Measurements from ENCODE around the gene HAUS3.
"Not testable (repeated sequence)": the region's sequence is repeated elsewhere in the genome, so short reads cannot be mapped to it uniquely, and the experiment has no call there.

HAUS3 gene

GRCh38 chr4:2251073-2251794 lies 9.3 kb upstream of the HAUS3 start:
- DNase-seq, result no peak

GRCh38 chr4:2250357-2251072 lies 8.6 kb upstream of the HAUS3 start:
- DNase-seq, result no peak

DNA sequence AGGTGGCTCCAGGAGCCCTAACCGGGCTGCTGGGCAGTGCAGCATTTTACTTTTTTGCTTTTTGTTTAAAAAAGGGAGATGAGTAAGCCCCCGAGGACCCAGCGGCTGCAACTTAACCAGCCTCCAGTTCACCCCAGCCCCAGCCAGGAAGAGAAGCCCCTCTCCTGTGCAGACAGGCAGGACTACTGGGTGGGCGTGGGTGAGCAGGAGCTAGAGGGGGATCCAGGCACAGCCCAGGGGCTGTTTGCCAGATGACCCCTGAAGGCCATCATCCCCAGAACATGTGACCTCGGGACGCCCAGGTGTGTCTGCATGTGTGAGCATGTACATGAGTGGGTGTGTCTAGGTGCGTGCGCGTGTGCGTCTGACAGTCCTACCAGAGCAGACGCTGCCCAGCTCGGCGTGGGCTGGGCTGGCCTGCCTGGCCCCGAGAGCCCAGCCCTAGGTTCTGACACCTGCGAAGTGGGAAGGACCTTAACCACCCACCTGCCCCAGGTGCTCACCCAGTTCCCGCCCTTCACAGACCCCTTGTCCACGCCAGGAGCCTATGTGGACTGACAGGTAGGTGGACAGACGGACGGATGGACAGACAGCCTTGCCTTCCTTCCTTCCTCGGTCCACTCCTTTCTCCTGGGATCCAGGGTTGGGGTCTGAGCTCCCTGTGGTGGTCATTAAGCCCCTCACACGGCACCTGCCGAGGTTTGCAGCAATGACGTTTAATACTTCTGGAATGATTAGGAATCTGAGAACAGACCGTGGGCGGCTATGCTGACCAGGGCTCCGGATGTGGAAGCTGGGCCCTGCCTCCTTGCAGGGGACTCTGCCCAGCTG lies 7.8 kb upstream of the HAUS3 start:
- no peak for DNase-seq

- no peak for DNase-seq
Measured at GRCh38 chr4:2248821-2249261, 6.9 kb upstream of the HAUS3 start.

DNA sequence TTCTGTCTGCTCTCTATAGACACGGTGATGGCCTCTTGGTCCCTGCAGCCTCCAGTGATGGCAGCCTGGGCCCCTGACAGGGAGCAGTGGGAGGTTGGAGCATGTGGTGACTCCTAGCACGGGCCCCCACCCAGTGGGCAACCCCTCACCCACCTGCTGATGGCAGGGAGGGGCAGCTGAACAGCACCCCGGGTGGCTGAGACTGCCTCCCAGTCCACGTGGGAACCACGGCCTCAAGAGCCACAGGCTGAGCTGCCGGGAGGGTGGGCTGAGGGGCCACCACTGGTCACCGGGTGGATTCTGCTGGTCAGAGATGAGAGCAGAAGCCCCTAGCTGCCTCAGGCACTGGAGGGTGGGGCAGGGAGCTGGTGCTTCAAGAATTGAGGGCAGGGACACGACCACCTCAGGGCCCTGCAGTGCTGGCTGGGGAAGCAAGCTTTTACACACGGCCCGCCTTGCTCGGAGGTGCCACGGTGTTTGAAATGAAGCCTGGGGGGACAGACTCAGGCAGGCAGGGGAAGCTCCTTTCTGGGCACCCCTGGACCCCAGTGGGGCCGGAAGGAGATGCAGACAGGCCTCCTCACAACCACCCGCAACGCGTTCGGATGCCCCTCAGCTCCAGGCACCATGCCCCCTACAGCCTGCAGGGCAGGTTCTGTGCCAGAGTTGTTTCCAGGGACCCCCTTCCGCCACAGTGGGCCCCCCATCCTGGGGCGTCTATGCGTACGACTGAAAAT lies 6.3 kb upstream of the HAUS3 start:
- DNase-seq, result no peak

DNA sequence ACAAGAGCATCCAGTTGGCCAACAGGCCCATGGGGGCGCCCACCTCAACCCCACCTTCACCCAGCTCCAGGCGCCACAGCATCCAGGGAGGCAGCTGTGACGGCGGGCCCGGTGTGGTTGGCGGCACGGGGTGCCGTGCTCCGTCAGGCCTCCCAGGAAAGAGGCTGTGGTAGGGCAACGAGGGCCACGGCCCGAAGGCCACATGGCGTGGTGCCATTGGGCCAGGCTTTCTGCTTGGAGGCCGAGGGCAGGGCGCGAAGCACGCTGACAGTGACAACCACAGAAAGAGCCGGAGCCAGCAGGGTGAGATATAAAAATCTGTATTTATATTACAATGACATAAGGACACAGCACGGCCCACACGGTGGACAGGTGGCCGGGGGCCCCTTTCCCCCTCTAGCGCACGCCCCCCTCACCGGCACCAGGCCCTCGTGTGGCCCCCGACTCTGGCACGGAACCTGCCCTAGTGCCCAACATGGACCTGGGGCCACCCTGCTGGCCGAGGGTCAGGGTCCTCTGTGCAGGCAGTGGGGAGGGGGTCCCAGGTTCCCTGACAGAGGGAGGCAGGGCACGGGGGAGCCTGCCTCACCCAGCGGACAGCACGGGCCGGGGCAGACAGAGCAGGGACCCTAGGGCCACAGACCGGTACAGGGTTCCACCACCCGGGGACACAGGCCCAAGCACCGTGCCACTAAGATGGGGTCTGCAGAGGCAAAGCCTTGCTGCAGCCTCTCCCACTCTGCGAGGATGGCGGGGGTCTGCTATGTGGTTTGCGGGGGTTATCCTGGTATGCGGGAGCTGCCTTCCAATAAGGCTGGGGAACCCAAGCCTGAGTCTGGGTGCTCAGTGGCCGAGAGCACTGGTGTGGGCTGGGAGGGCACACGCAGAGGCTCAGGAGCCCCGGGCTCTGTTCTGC lies 5.5 kb upstream of the HAUS3 start:
- DNase-seq, result no peak

DNA sequence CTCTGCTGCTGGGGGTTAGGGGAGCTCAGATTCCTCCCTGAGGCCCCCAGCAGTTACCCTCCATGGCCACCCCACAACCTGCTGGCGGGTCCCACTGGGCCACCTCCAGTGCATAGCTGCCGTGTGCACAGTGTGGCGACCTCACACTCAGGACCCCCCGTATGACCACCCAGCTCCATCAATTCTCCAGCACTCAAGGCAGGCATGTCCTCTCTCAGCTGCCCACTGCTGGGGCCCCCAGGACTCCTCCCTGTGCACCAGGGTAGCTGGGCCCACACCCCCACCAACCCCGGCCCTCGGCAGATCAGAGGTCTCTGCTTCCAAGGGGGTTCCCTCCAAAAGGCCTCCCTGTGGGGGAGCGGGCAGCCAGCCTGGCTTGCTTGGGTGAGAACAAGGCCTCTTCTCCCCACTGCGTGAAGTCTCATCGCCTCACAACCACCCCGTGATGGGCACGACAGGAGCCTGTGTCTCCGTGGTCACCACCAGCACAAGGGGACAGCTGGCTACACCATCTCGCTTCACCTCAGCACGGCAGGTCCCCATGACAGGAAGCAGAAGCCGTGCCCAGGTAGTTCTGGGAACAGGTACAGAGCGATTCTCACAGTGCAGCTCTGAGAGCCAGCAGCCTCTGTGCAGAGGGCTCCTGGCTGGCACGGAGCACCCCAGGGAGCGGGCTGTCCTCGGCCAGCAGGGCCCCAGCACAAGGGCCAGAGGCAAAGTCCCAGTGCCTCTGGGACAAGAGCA lies 4.6 kb upstream of the HAUS3 start:
- no peak for DNase-seq

- no peak for DNase-seq
Measured at GRCh38 chr4:2245787-2246275, 3.9 kb upstream of the HAUS3 start.

DNA sequence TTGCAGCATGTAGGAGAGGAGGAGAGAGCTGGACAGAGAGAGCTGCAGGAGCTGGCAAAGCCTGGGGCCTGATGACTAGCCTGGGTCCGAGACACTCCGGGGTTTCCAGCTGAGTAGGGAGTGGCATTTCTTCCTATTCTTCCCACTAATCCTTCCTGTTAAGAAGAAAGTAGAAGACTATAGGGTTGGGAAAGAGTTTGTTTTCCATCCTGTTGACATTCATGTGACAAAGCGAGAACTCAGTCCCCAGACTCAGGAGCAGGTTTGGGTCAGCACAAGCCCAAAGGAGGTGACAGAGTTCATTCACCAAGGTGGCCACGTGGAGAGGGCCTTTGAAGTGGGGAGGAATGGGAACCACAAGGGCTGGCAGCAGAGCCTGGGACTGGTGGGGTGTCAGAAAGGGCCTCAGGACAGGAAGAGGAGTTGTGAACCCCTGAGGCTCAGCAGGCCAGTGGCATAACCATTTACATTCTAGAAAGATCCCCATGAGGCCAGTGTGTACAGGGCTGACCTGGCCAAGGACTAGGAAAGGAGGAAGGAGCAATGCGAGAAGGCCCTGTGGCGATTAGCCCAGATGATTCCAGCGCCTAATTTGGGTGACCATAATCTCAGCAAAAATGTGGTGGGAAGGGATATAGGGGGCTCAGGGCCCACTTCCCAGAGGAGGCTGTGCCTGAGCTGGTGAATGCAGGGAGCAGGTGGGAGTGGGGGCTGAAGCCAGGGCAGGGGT lies 3.3 kb upstream of the HAUS3 start:
- no peak for DNase-seq

DNA sequence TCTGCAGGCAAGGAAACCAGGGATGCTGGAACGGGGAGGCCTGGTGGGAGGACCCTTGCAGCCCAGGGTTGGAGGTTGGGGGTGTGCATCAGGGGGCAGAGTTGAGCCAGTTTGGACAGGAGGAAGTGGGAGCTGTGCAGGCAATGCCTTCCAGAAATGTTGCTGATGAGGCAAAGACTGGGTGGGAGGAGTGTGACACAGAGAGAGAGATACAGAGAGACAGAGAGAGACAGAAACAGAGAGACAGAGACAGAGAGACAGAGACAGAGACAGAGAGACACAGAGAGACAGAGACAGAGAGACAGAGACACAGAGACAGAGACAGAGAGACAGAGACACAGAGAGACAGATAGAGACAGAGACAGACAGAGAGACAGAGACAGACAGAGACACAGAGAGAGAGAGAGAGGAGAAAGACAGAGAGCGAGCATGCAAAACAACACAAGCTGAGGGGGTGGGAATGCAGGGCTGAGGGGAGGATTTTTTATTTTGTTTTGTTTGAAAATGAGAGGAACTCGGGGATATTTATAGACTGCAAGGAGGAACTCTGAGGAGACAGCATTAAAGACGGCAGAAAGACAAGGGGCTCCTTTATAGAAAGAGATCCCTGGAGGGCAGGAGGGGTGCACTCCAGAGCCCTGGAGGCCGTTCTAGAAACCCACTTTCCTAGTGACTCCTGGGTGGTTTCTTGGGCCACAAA lies 1.9 kb upstream of the HAUS3 start:
- peak; percentile 82 for DNase-seq

DNA sequence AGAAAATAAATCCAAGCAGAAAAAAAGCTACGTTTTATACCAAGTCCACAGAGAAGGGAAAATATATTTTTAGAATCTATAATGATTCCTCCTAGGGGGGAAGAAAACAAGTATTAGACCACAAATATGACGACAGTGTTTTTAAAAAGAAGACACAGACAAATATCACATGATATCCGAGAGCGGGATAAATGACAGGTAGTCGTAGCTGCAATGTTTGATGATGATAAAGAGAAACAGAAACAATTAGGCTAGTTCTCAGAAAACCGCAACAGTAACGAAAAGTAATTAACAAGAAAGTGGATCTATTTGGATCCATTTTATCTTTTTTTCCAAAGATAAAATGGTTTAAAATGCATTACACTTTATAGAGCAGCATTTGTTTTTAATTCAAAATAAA lies 918 bp downstream of the HAUS3 start:
- DNase-seq, result peak; percentile 42

DNA sequence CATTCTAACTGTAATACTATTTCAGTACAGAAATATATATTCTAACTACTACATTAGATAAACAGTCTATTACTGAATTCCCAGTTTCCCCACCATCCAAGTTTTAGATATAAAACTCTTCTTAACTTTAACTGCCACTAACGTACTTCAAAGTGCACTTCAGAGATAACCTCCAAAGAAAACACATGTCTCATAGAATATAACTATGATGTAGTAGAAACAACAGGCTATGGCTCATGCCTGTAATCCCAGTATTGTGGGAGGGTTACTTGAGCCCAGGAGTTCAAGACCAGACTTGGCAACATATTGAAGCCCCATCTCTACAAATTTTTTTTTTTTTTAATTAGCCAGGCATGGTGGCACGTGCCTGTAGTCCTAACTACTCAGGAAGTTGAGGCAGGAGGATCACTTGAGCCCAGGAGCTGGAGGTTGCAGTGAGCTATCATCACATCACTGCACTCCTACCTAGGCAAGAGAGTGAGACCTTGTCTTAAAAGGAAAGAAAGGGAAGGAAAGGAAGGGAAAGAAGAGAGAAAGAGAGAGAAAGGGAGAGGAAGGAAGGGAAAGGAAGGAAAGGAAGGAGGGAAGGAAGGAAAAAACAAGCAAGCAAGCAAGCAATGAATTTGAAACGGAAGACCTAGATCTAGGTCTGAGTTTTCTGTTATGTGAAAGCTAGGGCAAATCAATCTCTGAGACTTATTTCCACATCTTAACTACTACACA lies 4.8 kb downstream of the HAUS3 start:
- DNase-seq, result peak; percentile 23

DNA sequence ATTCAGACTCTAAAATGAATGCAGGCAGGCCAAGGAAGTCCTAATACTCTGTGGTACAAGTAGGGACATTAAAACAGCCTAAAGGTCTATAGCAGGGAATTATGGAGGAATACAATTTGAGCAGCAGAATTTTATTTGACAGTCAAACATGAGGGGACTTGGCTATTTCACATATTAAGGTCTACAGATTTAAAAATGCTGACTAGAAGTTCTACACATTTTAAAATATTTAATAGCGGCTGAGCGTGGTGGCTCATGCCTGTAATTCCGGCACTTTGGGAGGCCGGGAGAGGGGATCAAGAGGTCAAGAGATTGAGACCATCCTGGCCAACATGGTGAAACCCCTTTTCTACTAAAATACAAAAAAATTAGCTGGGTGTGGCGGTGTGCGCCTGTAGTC lies 10.8 kb downstream of the HAUS3 start:
- DNase-seq, result no peak

- no peak for DNase-seq
Measured at GRCh38 chr4:2226261-2226660, 15.7 kb downstream of the HAUS3 start.

DNA sequence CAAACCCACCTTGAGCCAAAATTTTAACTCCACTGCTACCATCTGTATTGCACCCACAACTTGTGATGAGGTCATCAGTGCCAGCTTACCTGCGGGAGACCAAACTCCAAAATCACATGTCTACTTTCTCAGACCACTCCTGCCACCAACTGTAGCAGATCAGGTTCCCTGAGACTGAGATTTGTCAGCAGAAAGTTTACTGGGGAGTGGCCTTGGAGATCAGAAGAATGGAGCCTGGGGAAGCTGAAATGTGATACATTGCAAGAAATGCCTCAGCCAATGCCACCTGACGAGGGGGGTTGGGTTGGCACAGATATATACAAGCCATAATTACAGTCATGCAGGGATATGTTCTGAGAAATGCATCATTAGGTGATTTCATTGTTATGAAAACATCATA lies 19.1 kb downstream of the HAUS3 start:
- no peak for DNase-seq

GRCh38 chr4:2221378-2221777 lies 20.5 kb downstream of the HAUS3 start:
- DNase-seq, result not testable (repeated sequence)

GRCh38 chr4:2220016-2220630 lies 21.8 kb downstream of the HAUS3 start:
- DNase-seq, result peak; percentile 85

GRCh38 chr4:2219233-2219760 lies 22.6 kb downstream of the HAUS3 start:
- DNase-seq, result no peak
